SK-N-DZ (cell line): ENCODE results near the gene OCRL. TPM values are rescaled to one million over a fixed set of nuclear protein-coding genes. Genes with fewer than 3 reads are reported as not detected.

Source experiments
- DNase-seq: peaks from one replicate; pipeline ENCODE4 v3.0.0-alpha.2; 2015; ENCODE audit warnings: low spot score
- polyA plus RNA-seq, 2 experiments: library from polyadenylated mRNA; depleted of rRNA; stranded (reverse); fragments of >200 nt; gene quantifications; 2 replicates each; pipeline ENCODE4 v1.2.3, GENCODE V29; 2014

Gene OCRL
- 13.8 and 18.2 TPM in 2 replicates for polyA plus RNA-seq (2014; cell fraction: cytosol; rRNA removed)
- polyA plus RNA-seq (2014; cell fraction: nucleus; rRNA removed): 21.5 and 33.3 TPM in 2 replicates

- DNase-seq: peak; percentile 70
These were observed at the start of gene OCRL for GRCh38 chrX:129540068-129540653. Gene OCRL, plus strand, starts transcription at chrX:129540259. Its CDS starts 181 bp downstream, at chrX:129540440.

GRCh38 chrX:129490330-129490729, 49.7 kb upstream of the OCRL start:
- no peak for DNase-seq

GRCh38 chrX:129493643-129494042, 46.4 kb upstream of the OCRL start:
- DNase-seq: no peak

DNA sequence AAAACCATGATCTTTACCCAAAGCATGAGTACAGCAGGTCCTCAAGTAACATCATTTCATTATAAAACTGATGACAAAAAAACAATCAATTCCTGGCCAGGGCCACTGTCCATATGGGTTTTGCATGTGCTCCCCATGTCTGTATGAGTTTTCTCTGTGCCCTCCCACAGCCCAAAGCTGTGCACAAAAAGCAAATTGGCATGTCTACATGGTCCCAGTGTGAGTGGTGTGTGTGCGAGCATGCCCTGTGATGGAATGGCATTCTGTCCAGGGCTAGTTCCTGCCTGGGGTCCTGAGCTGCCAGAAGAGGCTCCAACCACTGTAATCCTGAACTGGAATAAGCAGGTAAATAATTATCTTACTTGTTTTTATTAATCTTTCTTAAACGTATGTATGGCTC, 45.2 kb upstream of the OCRL start:
- DNase-seq: no peak

- DNase-seq: no peak
These were observed 44.2 kb upstream of the OCRL start for GRCh38 chrX:129495900-129496299.

GRCh38 chrX:129496625-129497024, 43.4 kb upstream of the OCRL start:
- DNase-seq: no peak

- no peak for DNase-seq
These were observed 42.8 kb upstream of the OCRL start for GRCh38 chrX:129497146-129497843.

DNA sequence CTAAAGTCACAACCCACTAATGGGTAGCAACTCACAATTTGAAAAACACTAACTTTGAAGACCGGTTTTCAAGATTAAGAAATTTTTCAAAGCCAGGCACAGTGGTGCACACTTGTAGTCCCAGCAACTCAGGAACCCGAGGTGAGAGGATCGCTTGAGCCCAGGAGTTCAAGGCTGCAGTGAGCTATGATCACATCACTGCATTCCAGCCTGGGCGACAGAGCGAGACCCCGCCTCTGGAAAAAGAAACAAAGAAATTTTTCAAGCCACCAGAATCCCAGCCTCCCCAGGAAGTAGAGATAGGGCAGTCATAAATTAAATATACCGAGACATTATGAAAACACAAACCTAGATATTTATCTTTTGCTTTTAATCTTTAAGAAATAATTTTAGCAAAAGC, 29.7 kb upstream of the OCRL start:
- no peak for DNase-seq

DNA sequence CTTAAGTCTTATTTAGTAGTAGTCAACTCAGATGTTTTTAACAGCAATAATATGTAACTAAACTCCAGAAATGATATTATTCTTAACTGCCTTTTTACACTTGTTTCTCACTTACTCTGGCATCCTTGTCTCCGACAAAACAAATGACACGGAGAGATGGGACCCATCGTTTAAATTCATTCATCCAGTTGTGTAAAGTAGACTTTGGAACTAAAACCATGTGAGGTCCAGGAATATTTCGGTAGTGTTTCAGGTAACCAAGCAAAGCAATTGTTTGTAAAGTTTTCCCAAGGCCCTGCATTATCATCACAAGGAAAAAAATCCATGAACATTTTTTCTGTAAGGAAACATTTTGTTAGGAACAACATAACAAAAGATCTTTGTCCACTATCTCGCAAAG, 28.4 kb upstream of the OCRL start:
- DNase-seq: no peak

- DNase-seq: no peak
These were observed 27.6 kb upstream of the OCRL start for GRCh38 chrX:129512409-129512808.

DNA sequence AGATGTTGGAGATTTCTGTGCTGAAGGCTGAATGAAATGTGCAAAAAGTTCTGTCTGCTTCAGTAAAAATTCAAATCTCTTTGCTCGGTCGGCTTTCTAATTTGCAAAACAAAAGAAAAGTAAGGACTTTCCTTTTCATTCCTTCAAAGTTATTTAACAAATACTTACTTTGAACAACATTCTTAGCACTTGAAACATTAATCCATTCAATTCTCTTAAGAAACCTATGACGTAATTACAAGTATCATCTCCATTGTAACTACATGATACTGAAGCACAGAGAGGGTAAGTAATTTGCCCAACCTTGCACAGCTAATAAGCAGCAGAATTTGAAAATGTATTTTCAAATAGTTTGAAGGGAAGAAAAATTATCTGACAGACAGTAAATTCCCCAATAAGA, 23.7 kb upstream of the OCRL start:
- DNase-seq: no peak

DNA sequence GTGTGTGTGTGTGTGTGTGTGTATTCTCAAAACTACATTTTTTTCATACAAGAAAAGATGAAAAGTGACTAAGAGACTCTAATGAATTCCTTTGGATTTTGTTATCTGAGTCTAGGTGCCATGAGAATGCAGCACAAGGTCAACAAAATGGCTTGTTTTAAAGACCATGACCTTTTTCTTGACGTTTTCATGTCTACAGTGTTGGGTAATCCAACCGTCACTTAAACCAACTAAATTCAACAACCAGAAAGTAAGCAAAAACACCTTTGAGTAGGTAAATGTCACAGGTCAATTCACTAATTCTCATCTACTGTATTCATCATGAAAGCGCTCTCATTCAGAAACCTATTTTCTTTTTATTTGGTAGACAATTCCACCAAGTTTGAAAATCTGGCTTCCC, 19.9 kb upstream of the OCRL start:
- no peak for DNase-seq

DNA sequence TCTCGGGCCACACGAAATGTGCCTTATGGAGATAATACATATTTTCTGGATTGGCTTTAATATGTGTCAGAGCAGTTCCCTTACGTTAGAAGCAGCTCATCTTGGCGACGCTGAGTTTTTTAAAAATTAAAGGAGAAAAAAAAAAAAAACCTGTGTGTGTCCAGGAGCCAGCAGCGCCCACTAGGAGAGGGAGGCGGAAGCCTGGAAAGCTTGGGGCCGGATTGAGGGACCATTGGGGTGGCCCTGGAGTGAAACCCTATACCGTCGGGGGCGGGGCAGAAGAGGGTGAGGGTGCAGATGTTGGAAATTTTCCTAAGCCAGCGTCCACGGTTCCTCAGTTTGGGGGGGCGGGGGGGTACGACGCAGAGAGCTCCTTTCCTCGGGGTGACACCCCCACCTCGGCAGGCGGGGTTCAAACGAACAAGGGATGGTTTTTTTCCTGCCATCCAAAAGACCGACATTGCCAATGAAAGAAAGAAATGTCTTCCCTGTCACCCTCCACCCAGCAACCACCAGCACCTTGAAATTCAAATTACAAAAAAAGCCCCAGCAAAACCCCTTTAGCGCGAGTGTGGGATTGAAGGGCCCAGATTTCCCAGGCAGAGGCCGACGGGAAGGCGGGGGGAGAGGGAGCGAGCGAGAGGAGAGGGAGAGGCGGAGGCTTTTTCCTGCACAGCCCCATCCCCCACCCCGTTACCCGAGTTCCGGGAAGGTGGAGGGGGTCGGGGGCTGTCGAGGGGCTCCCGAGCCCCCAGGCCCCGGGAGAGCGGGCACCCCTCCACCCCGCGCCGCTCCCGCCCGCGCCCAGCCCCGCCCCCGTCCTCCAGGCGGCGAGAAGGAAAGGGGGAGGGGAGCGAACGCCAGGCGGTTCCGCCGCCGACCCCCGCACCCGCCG, 17.6 kb upstream of the OCRL start:
- DNase-seq: peak; percentile 52

- DNase-seq: peak; percentile 58
These were observed 16.8 kb upstream of the OCRL start, which contains the start of gene SMARCA1 for GRCh38 chrX:129523079-129523911. Gene SMARCA1, minus strand, starts transcription at chrX:129523490. Its CDS starts 120 bp downstream, at chrX:129523370.

DNA sequence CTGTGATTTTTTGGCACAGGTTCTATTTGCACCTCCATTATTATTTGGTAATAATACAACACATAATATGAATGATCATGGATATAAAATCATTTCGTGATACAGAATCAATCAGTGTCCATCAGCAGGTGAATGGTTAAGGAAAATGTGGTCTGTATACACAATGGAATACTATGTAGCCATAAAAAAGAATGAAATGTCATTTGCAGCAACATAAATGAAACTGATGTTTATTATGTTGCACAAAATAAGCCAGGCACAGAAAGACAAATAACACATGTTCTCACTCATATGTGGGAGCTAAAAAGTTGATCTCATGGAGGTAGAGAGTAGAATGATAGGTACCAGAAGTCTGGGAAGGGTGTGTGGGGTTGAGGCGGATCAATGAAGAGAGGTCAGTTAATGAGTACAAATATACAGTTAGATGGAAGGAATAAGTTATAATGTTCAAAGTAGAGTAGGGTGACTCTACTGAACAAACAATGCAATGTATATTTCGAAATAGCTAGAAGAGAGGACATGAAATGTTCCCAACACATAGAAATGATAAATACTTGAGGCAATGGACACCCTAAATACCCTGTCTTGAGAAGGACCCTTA, 15.7 kb upstream of the OCRL start:
- no peak for DNase-seq

DNA sequence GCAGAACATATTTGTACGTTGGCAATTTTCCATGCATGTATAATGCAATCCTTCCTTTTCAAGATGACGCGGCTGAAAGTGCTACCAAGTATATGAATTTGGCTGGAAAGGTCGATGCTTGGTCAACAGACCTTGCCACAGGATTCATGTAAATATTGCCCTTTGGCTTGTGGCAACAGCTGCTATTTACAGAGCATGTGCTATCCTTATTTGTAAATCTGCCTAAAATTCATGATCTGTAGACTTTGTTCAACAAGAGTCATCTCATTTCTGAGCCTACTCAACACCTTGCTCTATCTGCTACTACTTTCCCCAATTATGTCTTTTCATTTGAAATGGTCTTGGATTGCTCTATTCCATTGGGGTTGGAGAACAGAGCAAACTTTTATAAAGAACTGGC, 14.9 kb upstream of the OCRL start:
- DNase-seq: no peak

DNA sequence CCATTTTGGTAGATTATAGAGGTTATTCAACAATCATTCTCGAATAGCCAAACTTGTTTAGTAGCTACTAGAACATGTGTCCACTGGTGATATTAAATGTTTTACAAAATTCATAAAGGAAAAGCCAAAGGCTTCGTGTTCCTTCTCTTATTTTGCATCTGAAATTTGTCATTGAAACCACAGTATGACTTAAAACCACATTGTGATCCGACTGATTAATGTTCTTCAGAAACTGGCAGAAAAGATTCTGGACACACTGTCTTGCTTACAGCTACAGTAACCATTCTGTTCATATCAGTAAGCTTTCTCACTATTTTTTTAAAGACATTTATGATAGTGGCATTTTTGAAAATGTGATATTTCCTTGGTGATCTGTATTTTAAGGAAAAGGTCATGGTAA, 14.2 kb upstream of the OCRL start:
- no peak for DNase-seq

DNA sequence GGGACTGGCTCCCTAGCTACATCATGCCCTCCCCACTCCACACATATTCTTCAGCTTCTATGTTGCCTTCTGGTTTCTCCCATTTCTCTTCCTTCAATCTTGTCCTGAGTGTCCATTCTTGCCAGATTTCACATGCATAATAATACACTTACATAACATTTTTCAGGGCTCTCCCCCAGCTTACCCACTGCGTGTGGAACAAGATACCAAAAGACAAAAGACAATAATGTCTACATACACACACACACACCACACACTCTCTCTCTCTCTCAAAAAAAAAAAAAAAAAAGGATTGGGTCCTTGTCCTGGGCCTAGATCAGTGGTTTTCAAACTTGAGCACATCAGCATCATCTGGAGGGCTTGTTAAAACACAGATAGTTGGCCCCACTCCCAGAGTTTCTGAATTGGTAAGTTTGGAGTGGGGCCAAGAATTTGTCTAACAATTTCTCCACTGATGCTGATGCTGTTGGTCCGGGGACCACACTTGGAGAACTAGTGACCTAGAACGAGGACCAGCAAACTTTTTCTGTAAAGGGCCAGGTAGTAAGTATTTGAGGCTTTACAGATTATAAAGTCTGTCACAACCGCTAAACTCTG, 10.3 kb upstream of the OCRL start:
- DNase-seq: no peak

GRCh38 chrX:129530410-129530809, 9.6 kb upstream of the OCRL start:
- DNase-seq: no peak

GRCh38 chrX:129531132-129531531, 8.9 kb upstream of the OCRL start:
- no peak for DNase-seq
